LNCAP (cell line): ENCODE results near the gene AMMECR1.

ENCODE experiments used
- CTCF ChIP-seq: fragments of 450-650 bp; IDR thresholded peaks from 2 replicates; pipeline ENCODE4 v1.5.1; 2017; ENCODE audit warnings: mild to moderate bottlenecking

Gene AMMECR1

DNA sequence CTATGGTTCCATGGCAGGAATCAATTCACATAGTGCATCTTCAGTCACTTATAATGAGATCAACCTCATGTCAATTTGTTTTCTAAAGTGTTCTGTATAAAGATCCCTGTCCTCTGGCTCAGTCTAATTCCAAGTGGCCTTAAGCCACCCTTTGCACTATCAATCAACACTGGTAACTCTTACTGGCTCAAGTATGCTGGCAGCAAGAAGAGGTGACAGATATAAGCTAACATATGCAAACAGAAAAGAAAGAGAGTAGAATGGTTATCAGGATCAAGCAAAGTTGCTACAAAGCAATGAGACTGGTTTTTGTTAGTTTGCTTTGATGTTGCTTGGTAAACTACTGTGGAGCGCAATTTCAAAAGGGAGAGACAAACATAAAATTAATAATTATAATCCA is 67.0 kb downstream of the AMMECR1 start:
- TF ChIP-seq CTCF, result no peak

DNA sequence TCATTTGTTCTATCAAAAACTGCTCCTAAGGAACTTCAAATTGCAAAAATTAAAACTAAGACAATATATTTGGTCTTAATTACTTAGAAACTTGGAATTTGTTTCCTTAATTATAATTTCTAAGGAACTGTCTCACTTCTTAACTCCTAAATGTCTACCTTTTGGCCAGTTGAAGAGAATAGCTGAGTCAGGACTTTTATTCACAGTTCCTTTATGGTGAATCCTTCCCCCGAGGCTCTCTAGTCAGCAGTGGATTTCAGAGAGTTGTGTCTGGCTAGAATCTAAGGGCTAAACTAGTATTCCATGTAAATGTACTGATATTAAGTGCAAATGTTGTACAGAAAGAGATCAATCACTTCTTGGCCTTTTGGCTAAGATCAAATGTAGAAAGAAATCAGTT is 69.3 kb downstream of the AMMECR1 start:
- no peak for TF ChIP-seq CTCF

GRCh38 chrX:110245011-110245410 is 72.9 kb downstream of the AMMECR1 start:
- no peak for TF ChIP-seq CTCF

DNA sequence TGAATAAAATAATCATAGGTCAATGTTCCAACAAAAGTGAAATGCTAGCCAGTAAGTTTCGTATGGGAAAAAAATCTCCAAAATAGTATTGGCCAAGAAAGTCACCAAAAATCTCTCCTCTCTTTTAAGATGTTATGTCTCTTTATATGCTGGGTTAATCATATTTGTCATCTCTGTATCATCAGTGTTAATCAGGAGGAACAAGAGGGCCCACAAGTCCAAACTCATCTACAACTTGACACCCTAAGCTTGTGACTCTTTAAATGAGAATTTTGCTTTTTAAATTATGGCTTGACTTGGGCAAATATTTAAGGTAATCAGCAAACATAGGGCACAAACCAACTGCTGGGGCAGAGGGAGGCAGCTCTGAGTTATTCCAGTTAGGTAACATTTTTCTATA is 75.5 kb downstream of the AMMECR1 start:
- TF ChIP-seq CTCF, result no peak

GRCh38 chrX:110241816-110242215 is 76.1 kb downstream of the AMMECR1 start:
- TF ChIP-seq CTCF, result no peak

DNA sequence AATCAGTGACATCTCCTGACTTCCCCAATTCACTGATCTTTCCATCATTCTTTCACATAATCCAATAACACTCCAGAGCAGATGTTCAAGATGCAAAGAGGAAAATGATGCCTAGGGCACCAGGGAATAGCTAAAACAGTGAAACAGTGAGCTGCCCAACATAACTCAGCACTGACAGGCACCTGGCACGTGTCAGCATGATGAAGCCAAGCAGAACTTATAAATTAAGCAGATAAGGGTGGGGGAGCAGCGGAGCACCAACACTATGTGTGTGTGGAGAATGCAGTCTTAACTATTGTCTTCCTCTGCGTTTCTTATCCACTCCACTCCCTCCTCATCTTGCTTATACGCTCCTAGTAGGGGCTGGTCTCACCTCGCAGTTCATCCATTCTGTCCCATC is 89.4 kb downstream of the AMMECR1 start:
- TF ChIP-seq CTCF, result no peak

DNA sequence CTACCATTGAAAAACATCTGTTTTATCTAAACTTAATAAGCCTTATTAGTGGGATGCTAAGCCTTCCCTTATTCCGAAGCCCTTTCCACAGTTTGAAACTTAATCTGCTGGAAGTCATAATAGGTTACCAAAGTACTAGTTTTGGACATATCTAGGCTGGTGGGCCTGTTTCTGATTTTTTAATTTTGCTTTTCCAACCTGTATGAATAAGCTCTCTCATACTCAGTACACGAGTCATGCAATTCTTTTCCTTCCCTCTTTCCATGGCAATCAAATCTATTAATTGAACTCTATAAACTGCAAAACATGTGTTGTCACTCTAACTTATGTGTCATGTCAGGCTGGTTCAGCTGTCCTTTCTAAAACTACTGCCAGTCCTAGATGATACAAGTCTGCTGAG is 91.0 kb downstream of the AMMECR1 start:
- TF ChIP-seq CTCF, result no peak

GRCh38 chrX:110224926-110225617 is 92.8 kb downstream of the AMMECR1 start:
- no peak for TF ChIP-seq CTCF
